Measurements from ENCODE around the gene KRT17.

The KRT17 gene

GRCh38 chr17:41664587-41665565, 40.5 kb upstream of the KRT17 start:
- H3K4me3 ChIP-seq (ENCODE audit: control insufficient read depth, low read depth, low read length): no peak overlapping the region
- no peak for TF ChIP-seq CTCF (IDR thresholded peaks at IDR 0.05; ENCODE audit: control insufficient read depth, insufficient read depth, low read depth, low read length, missing control alignments)
- DNase-seq (ENCODE audit: low read depth): no peak

DNA sequence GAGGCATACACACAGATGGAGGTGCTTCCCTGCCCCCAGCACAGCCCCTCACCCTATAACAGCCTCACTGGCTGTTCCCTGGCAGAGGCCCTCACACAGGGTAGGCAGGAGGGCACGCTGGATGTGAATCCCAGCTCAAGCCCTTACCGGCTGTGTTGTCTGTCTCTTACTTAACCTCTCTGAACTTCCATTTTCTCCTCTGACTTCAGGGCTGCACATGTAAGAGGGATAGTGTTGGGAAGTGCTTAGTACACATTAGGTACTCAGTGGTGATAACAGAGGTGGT, 39.7 kb upstream of the KRT17 start:
- H3K4me3 ChIP-seq (ENCODE audit: control insufficient read depth, low read depth, low read length): no peak overlapping the region
- no peak for TF ChIP-seq CTCF (IDR thresholded peaks at IDR 0.05; ENCODE audit: control insufficient read depth, insufficient read depth, low read depth, low read length, missing control alignments)
- no peak for DNase-seq (ENCODE audit: low read depth)

GRCh38 chr17:41663451-41664171, 39.2 kb upstream of the KRT17 start:
- no peak for DNase-seq (ENCODE audit: low read depth)
- no peak for TF ChIP-seq CTCF (IDR thresholded peaks at IDR 0.05; ENCODE audit: control insufficient read depth, insufficient read depth, low read depth, low read length, missing control alignments)
- H3K4me3 ChIP-seq (ENCODE audit: control insufficient read depth, low read depth, low read length): no peak overlapping the region

GRCh38 chr17:41660221-41660711, 35.9 kb upstream of the KRT17 start:
- H3K4me3 ChIP-seq (ENCODE audit: control insufficient read depth, low read depth, low read length): no peak overlapping the region
- TF ChIP-seq CTCF (IDR thresholded peaks at IDR 0.05; ENCODE audit: control insufficient read depth, insufficient read depth, low read depth, low read length, missing control alignments): no peak
- no peak for DNase-seq (ENCODE audit: low read depth)

DNA sequence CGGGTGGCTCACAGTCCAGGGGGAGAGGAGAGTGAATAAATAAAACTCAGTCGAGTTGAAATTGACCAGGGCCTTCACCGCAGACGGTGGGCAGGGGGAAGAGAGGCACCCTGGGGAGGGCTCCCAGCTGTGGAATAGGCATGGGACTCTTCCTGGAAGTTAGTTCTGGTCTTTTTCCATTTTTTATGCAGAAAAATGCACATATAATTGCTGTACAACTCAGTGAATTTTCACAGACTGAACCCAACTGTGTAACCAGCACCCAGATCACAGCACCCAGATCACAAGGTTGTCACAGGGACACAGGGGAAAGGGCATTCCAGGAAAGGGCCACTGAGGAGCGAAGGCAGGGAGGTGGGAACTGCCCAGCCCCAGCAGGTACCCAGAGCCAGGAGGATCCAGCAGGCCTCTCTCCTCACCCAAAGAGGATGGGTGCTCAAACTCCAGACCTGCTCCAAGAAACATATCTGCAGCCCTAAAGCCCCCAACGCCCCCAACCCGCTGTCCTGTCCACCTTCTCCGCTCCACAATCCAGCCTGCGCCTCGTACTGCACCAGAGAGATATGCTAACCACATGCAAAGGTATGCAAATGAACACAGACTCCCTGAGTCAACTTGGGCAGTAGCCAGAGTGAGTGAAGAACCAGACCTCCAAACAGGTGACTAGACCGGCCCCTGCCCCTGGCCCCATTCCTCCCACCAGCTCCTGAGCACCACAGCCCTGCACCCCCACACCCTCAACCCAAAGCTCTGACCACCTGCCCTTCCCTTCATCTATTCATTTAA, 35.2 kb upstream of the KRT17 start:
- no peak for TF ChIP-seq CTCF (IDR thresholded peaks at IDR 0.05; ENCODE audit: control insufficient read depth, insufficient read depth, low read depth, low read length, missing control alignments)
- DNase-seq (ENCODE audit: low read depth): no peak
- no peak overlapping the region for H3K4me3 ChIP-seq (ENCODE audit: control insufficient read depth, low read depth, low read length)

GRCh38 chr17:41658846-41659245, 34.5 kb upstream of the KRT17 start:
- H3K4me3 ChIP-seq (ENCODE audit: control insufficient read depth, low read depth, low read length): no peak overlapping the region
- TF ChIP-seq CTCF (IDR thresholded peaks at IDR 0.05; ENCODE audit: control insufficient read depth, insufficient read depth, low read depth, low read length, missing control alignments): no peak
- DNase-seq (ENCODE audit: low read depth): no peak
